NCI-H82 treated with DMSO at 0.1 percent for 48 hours (cell line): ENCODE data around the gene SLC9A9.
"Not testable (repeated sequence)": the region's sequence is repeated elsewhere in the genome, so short reads cannot be mapped to it uniquely, and the experiment has no call there.

Experiments
- DNase-seq: peaks from one replicate; lab custom pipeline; 2025; ENCODE audit not compliant: unreplicated experiment; lab: John Stamatoyannopoulos, UW

The SLC9A9 gene

DNA sequence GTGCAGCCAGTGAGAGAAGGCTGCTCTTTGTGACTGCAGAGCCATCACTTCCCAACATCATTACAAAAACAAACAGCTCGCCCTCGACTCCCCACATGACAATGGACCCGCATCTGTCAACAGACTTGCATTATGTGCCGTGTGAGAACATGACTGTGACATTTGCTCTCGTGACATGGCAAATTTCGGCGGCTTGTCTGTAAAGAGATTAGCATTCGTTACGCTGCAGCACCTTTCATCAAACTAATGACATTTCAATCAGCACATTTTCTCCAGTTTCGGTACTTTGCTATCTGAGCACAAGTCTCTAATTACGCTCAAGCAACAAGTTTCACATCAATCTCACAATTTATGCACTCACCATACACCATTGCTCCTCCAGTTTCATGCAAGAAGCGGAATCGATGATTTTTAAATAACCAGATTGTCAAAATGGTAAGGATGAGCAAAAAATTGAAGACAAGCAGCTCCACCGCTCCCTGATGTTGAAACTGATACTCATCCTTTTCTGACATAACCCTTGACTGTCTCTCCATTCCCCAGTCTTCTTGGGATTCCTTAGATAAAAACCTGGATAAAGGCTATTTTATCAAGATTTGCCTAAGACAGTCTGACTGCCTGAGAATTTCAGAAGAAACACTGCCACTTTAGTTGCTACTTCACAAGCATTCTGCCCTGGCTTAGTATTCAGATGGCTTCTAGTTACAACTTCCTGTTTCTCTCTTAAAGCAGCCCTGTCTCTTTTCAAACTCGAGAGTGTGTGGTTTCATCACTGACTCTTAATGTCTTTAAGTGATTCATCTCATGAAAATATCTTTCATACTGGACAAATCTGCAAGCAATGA lies at the start of gene SLC9A9:
TSS of gene SLC9A9 (minus strand) at position 682 of the 845 bp plus-strand sequence. CDS start at position 536, 146 bp downstream.
- peak; percentile 20 for DNase-seq

DNA sequence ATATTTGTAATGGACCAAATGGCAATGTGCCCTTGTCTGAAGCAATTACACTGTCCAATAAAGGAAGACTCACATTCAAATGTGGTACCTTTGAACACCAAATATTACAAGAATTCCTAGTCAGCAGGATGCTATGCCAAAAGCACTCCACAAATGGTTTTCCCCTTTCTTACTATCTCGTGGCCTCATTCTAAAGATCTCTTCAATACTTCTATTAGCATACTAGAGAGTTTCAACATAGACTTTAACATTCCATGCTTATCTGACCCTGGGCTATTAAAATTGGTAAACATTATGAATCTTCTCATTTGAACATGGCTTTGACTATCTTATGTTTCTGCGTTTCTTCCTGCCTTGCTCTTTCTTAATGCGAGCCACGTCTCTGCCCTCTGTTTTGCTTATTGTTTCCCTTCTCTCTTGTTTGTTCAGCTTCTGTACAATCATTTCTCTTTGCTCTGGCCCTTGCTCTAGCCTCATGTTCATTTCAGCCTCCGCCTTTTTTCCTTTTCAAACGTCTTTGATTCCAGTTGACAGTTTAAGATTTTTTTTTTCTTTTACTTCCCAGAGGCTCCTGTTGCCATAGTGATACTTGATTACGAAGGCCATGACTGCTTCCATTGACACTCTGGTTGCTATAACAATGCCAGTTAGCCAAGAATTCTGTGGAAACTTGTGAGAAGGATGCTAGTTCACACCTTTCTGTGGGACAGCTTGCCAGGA lies 49.5 kb upstream of the SLC9A9 start:
- no peak for DNase-seq

DNA sequence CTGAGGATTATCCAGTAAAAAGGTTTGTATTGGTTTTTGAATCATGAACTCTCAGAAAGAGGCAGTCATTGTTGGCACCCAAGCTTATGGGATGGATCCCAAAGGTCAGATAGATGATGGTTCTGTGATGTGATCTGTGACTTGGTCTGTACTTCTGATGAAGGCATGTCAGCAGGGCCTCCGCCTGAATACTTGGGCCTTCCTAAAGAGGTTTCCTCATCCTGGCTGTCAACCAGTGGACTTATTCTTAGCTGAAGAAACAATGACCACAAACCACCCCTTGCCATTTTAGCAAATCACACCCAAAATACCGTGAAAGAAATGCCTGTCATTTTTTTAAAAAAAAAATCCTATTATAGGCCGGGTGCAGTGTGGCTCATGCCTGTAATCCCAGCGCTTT lies 48.2 kb upstream of the SLC9A9 start:
- DNase-seq, result no peak

GRCh38 chr3:143895805-143896204 lies 47.5 kb upstream of the SLC9A9 start:
- DNase-seq, result peak; percentile 24

DNA sequence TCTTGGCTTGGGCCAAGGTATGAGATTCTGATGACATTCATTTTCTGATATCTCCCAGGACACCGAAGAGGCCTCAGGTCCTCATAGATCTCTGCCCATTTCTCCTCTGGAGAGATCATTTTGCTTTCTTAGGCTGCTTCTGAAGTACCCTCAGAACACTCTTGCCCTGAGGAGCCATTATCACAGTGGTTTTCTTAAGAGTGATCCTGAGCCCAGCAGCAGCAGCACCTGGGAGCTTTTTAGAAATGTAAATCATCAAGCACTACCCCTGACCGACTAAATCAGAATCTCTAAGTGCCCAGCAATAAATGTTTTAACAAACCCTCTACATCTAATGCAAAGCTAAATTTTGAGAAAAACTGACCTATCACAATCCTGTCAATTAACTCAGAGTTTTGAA lies 40.6 kb upstream of the SLC9A9 start:
- DNase-seq, result no peak

DNA sequence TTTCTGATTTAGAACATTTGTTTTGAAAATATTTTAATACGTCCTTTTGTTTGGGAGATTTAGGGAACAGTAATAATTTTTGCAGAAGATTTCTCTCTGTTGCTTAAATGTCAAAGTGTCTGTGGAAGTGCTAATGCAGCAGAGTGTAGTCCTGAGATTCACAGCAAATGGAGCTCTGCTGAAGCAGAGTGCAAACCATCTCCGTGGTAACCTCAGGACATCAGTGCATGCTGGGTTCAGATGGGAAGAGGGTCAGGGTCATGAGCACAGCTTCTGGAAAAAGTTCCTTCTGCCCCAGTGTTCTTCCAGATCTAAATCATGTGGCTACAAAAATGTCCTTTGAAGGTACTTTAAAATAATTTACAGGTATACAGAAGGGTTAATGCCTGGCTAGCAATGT lies 39.9 kb upstream of the SLC9A9 start:
- no peak for DNase-seq

DNA sequence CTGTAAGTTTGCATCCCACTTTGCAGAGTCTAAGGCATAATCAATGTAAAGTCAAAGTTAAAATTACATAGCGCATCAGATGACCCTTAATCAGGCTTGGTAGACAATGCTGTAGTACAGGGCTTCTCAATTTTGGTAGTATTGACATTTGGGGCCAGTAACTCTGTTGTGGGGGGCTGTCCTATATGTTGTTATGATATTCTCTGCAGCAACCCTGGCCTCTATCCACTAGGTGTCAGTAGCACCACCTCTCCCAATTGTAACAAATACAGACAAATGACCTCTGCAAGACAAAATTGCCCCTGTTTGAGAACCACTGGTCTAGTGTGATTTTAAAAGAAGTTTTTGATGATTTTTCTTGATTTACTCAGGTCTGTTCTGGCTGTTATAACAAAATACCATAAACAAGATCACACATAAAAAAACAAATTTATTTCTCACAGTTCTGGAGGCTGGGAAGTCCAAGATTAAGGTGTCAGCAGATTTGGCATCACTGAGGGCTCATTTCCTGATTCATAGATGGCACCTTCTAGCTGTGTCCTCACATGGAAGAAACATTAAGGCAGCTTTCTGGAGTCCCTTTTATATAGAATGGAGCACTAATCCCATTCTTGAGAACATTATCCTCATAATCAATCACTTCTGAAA lies 37.6 kb upstream of the SLC9A9 start:
- DNase-seq, result peak; percentile 10

- DNase-seq, result no peak
Observed at GRCh38 chr3:143884861-143885260, 36.6 kb upstream of the SLC9A9 start.

- no peak for DNase-seq
Observed at GRCh38 chr3:143883151-143883550, 34.9 kb upstream of the SLC9A9 start.

- DNase-seq, result no peak
Observed at GRCh38 chr3:143881095-143881494, 32.8 kb upstream of the SLC9A9 start.

DNA sequence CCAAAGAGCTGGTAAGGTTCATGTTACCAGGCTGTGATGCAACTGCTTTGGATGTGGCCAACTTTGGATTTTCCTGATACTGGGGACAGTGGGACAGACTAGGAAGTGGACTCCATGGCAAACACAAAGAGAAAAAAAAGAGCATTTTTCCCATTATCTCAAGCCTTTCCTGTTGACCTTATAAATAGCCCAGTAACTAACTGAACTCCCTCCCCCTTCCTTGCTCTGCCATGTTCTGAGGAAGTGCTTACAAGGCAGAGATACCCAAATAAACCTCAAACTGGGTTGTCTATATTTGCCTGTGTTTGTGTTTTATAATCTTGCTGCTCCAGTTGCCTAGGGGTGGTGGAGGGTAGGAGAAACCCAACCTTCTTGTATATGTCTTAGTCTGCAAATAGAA lies 27.3 kb upstream of the SLC9A9 start:
- no peak for DNase-seq

DNA sequence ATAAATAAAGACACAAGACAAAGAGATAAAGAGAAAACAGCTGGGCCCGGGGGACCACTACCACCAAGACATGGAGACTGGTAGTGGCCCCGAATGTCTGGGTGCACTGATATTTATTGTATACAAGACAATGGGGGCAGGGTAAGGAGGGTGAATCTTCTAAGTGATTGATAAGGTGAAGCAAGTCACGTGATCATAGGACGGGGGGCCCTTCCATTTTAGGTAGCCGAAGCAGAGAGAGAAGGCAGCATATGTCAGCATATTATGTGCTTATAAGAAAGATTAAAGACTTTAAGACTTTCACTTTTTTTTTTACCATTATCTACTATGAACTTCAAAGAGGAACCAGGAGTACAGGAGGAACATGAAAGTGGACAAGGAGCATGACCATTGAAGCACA lies 25.3 kb upstream of the SLC9A9 start:
- DNase-seq, result not testable (repeated sequence)

DNA sequence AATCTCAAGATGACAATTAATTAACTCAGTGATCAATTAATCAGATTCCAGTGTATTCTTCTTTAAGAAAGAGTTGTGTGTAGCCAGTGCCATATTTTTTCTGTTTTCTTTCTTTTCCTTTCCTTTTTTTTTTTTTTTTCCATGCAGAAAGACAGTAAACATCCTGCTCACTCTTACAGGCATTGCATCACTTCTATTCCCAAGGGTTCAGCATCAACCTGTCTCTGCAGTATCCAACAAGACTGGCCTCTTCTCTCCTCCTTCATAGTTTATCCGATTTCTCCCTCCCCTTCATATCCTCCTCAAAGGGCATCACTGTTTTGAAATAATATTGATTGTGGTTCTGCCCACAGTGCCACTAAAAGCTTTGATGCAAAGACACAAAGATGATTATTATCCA lies 17.0 kb upstream of the SLC9A9 start:
- no peak for DNase-seq

DNA sequence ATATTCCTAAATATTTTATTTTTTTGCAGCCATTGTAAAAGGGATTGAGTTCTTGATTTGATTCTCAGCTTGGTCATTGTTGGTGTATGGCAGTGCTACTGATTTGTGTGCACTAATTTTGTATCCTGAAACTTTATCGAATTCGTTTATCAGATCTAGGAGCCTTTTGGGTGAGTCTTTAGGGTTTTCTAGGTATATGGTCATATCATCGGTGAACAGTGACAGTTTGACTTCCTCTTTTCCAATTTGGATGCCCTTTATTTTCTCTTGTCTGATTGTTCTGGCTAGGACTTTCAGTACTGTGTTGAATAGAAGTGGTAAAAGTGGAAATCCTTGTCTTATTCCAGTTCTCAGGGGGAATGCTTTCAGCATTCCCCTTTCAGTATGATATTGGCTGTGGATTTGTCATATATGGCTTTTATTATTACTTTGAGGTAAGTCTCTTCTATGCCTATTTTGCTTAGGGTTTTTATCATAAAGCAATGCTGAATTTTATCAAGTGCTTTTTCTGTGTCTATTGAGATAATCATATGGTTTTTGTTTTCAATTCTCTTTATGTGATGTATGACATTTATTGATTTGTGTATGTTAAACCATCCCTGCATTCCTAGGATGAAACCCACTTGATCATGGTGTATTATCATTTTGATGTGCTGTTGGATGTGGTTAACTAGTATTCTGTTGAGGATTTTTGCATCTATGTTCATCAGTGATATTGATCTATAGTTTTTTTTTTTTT lies 11.4 kb upstream of the SLC9A9 start:
- no peak for DNase-seq

GRCh38 chr3:143856252-143856970 lies 8.1 kb upstream of the SLC9A9 start:
- DNase-seq, result no peak

DNA sequence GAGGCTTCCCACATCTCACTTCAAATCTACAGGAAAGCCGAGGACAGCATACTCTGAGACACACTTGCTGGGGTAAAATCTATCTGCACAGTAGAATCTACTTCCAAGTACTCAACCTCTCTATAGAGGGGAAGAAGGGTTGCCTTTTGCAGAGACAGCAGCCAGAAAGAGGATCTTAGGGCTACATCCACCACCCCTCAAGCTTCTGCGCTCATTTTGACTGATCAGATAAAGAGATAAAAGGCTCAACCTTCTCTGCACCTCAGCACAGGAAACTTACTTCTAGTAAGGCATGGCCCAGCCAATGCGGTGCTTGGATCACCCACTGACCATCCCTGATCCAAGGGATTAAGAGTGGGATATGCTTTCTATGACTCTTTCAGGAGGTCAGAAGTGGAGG lies 6.9 kb upstream of the SLC9A9 start:
- no peak for DNase-seq

DNA sequence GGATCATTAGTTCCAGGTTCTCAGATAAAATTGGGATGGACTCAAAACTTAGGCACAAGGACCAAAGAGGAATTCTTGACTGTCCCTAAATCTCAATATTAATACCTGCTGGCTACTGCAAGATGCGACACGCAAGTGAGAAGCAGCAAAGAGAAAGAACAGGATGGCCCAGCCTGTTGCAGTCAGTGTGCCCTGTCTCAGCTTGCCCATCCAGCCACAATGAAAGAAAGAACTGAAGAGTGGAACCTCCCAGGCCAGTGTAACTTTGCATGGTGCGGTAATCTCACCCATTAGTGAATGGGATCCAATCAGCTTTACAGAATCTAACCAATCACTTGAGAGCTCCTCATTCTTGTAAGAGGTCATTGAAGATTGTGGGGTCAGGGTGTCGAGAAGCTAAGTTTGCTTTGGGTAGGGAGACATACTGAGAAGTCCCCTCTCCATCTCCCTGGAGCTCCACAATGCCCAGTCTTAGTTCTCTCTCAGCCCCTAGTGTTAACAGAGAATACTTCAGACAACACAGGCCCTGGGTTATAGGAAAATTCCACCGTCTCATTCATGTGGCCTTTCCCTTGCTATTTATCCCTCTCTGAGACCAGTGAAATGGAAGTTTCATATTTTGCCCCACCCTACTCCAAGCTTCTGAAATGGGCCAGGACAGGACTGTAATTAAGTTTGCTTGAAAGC lies 3.2 kb upstream of the SLC9A9 start:
- DNase-seq, result no peak

GRCh38 chr3:143850877-143851276 lies 2.6 kb upstream of the SLC9A9 start:
- no peak for DNase-seq

GRCh38 chr3:143849854-143850549 lies 1.7 kb upstream of the SLC9A9 start:
- no peak for DNase-seq
